ENCODE measurements around the gene GNA14. TPM values are rescaled to one million over a fixed set of nuclear protein-coding genes. Genes with fewer than 3 reads are reported as not detected.

GNA14 gene
- total and polyA plus RNA-seq, 12 donors = 1.7 to 11.9 (median 2.9) TPM

DNA sequence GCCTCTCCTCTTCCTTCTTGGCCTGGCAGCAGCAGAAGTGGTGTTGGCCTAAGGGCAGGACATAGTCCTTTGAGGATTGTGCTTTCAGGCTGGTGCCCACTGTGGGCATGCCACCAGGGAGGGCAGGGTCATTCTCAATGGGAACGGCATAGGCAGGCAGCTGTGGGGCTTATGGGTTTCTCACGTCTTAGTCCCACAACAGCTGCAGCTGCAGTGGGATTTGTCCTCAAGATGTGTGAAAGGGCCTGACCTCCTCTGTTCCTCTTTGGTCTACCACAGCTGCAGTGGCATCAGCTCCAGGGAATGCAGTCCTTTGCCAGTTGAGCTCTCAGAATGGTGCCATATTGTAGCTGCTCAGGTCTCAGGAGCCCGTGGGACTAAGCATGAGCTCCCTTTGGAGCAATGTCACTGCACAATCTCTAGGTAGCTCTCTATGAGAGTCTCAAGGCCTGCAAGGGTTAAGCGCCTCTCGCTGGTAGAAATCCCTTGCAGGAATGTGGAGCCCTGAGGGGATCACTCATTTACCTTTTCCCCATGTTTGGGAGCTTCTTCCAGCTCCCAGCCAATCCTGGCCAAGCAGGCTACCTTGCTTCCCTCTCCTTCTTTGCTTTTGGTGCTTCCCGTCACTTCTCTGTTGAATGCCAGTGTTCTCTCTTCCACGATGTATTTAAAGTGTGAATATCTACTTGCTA is 104.8 kb downstream of the GNA14 start:
- WGBS, 4 donors = 72 to 83% (median 81%) methylated on average over 6 to 7 of the region's 7 CpGs
- Histone ChIP-seq H3K27me3 (no peaks in the 10 kb centered on the region), H3K4me1 (replicated peaks in 1 of 2) (no peaks in the 10 kb centered on the region), H3K9me3 (replicated peaks in 1 of 3) (peaks cover 0 to 7% (median 3%) of the 10 kb centered on the region in 3 donors), H3K27ac (no peak overlapping the region), H3K4me3 (no peak overlapping the region), H3K36me3 (replicated peaks in 1 of 2) (no peaks in the 10 kb centered on the region)
- intact Hi-C loops (cut with DNase I) = no loop called here
- TF ChIP-seq, protein P1, sequence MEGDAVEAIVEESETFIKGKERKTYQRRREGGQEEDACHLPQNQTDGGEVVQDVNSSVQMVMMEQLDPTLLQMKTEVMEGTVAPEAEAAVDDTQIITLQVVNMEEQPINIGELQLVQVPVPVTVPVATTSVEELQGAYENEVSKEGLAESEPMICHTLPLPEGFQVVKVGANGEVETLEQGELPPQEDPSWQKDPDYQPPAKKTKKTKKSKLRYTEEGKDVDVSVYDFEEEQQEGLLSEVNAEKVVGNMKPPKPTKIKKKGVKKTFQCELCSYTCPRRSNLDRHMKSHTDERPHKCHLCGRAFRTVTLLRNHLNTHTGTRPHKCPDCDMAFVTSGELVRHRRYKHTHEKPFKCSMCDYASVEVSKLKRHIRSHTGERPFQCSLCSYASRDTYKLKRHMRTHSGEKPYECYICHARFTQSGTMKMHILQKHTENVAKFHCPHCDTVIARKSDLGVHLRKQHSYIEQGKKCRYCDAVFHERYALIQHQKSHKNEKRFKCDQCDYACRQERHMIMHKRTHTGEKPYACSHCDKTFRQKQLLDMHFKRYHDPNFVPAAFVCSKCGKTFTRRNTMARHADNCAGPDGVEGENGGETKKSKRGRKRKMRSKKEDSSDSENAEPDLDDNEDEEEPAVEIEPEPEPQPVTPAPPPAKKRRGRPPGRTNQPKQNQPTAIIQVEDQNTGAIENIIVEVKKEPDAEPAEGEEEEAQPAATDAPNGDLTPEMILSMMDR (IDR thresholded peaks at IDR 0.05) = no peak
- no peak for TF ChIP-seq POLR2A (IDR thresholded peaks at IDR 0.05)
- DNase-seq = no peak

DNA sequence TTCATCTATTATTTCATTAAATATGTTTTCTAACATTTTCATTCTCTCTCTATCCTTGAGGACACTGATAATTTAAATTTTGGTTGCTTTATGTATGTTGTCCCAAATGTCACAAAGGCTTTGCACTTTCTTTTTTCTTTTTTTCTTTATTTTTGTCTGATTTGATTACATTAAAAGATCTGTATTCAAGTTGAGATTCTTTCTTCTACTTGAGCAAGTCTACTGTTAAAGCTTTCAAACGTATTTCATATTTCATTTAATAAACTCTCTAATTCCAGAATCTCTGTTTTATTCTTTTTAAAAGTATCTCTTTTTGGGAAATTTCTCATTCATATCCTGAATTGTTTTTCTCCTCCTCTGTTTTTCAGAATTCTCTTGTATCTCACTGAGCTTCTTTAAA is 106.5 kb downstream of the GNA14 start:
- Histone ChIP-seq H3K27me3 (no peaks in the 10 kb centered on the region), H3K36me3 (replicated peaks in 1 of 2) (no peaks in the 10 kb centered on the region), H3K9me3 (replicated peaks in 1 of 3) (peaks cover 0 to 7% (median 3%) of the 10 kb centered on the region in 3 donors), H3K4me3 (no peak overlapping the region), H3K27ac (no peak overlapping the region), H3K4me1 (replicated peaks in 1 of 2) (no peaks in the 10 kb centered on the region)
- intact Hi-C loops (cut with DNase I) = no loop called here
- TF ChIP-seq POLR2A (IDR thresholded peaks at IDR 0.05) = no peak
- TF ChIP-seq, protein P1 (IDR thresholded peaks at IDR 0.05) = no peak
- DNase-seq = no peak
- 40 to 80% (median 73%) methylated on average over 1 of the region's 1 CpG for WGBS, 4 donors

DNA sequence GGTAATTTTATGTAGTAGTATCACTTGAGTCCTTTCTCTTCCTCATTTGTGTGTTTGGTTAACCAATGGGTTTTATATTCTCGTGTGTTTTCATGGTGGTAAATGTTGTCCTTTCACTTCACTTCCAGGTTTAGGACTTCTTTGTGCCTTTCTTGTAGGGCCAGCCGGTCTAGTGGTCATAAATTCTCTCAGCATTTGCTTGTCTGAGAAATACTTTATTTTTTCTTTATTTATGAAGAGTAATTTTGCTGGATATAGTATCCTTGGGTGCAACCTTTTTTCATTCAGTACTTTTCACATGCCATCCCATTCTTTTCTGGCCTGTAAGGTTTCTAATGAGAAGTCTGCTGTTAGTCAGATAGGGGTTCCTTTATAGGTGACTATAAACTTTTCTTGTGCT is 107.1 kb downstream of the GNA14 start:
- intact Hi-C loops (cut with DNase I) = no loop called here
- TF ChIP-seq, protein P1 (IDR thresholded peaks at IDR 0.05) = no peak
- no peak for TF ChIP-seq POLR2A (IDR thresholded peaks at IDR 0.05)

DNA sequence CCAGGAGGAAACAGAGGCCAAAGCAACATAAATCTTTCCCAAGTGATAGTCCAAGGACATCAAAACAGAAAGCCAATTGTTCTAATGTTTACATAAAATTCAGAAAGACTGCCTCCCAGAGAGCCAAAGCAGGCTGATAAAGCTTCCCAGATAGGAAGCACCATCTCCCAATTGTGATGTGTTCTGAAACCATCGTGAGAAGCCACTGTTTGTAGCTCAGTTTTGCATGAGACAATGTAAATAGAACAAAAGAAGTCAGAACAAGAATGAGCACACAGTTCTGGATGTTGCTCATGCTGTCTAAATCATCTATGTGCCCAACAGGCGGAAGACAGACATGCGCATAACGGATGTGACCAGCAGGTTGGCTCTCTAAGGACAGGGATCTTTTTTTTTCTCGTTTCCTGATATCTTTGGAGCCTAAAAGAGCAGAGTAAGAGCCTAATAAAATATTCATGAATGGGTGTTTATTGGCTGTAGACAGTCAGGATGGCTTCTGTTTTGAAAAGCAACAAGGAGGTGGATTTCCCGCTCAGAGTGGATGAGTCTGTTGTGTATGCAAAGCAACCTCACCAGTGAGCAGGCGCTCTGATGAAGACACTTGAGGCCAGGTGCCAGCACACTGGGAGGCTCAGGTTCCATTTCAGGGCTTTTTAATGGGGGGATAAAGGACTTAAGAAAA is 113.6 kb downstream of the GNA14 start:
- Histone ChIP-seq H3K4me3 (no peak overlapping the region), H3K4me1 (replicated peaks in 1 of 2) (no peaks in the 10 kb centered on the region), H3K36me3 (replicated peaks in 1 of 2) (no peaks in the 10 kb centered on the region), H3K27ac (peak overlapping the region in 1 of 5 donors; percentile 46), H3K9me3 (replicated peaks in 1 of 3) (no peaks in the 10 kb centered on the region), H3K27me3 (no peaks in the 10 kb centered on the region)
- peak in 3 of 7 donors; percentile 21 to 63 (median 34) for DNase-seq
- intact Hi-C loops (cut with DNase I) = no loop called here
- 72 to 77% (median 74%) methylated on average over 7 of the region's 7 CpGs for WGBS, 4 donors
- TF ChIP-seq, protein P1 (IDR thresholded peaks at IDR 0.05) = no peak
- TF ChIP-seq POLR2A (IDR thresholded peaks at IDR 0.05) = no peak

More for the DNA sequence above, 107.1 kb downstream of the GNA14 start:
- no peak overlapping the region for H3K27ac ChIP-seq
- no peaks in the 10 kb centered on the region for H3K36me3 ChIP-seq (replicated peaks in 1 of 2)
- no peak overlapping the region for H3K4me3 ChIP-seq
- H3K27me3 ChIP-seq = no peaks in the 10 kb centered on the region
- DNase-seq = no peak
- 76 to 80% (median 78%) methylated on average over 2 of the region's 2 CpGs for WGBS, 4 donors
- H3K4me1 ChIP-seq (replicated peaks in 1 of 2) = no peaks in the 10 kb centered on the region
- H3K9me3 ChIP-seq (replicated peaks in 1 of 3) = peaks cover 0 to 7% (median 3%) of the 10 kb centered on the region in 3 donors
